ENCODE measurements around the gene IER2. TPM values are rescaled to one million over a fixed set of nuclear protein-coding genes. Genes with fewer than 3 reads are reported as not detected.

IER2 gene
- total and polyA plus RNA-seq, 2 of the 4 experiments (the other 2 are of a cell fraction) = 7.7 to 102 TPM

DNA sequence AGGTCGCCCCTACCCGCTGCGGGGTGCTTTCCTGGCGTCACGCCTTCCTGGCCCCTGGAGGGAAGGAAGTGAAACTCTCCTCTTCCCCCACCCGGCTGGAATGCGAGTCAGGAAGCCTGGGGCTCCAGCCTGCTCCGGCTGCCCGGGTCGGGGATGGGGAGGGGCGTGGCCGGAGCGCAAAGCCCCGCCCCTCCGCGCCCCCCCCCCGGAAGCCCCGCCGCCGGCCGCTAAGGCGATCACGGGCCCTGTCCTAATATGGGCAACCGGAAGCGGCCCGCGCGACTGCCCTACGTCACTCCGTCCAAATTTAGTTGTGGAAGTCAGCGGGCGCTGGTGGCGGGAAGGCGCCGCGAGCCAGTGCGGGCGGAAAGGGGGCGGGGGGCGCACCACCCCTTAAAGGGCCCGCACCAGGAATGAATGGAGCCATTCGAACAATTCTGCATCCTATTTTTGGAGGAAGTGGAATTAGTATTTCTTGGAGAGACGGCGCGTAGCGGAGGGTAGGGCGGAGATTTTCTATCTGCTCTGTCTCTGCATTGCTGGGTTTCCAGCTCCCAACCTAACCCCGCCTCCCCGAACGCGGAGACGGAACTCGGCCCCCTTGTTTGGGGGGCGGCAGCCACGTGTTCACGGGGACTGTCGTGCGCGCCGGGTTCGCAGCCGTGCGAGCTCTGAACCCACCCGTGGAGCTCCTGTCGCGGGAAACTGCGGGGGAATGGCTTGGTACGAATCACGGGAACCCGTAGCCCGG is 1.6 kb downstream of the IER2 start (continued):
- TF ChIP-seq RAD21 (IDR thresholded peaks at IDR 0.05; ENCODE audit: low read length) = peak; percentile 20; the same call in 1 of the 2 replicates
- TF ChIP-seq FOS (IDR thresholded peaks at IDR 0.05; ENCODE audit: low read depth, low read length) = no peak
- TF ChIP-seq CHD1 (IDR thresholded peaks at IDR 0.05; ENCODE audit: low read depth, low read length) = no peak
- no peak for TF ChIP-seq RFX5 (IDR thresholded peaks at IDR 0.05; ENCODE audit: low read depth, low read length)

Data from IMR-90 (cell line).